HepG2 (cell line): Measurements from ENCODE around the gene GSK3B. TPM values are rescaled to one million over a fixed set of nuclear protein-coding genes. Genes with fewer than 3 reads are reported as not detected.

Source experiments
- ATAC-seq: fragments of 200-7000 bp; cut with Tn5 transposase; 3 replicates; pipeline ENCODE4 v1.9.1; 2020; ENCODE audit warnings: mild to moderate bottlenecking, moderate library complexity
- BruUV-seq: library from RNA; stranded (reverse); fragments of 400-500 nt; replicated peaks from 2 replicates; lab custom pipeline; 2021; lab: Mats Ljungman, UMichigan
- CTCF ChIA-PET: fragments of 300-600 bp; formaldehyde crosslinking; extraction: SDS; loops from one replicate; lab custom pipeline; 2021; ENCODE audit warnings: low total read pairs, inconsistent platforms, low intra/inter-chr PET ratio; lab: Yijun Ruan, JAX
- POLR2A ChIA-PET: fragments of 350-600 bp; sonication (Branson Sonifier 250); formaldehyde crosslinking; loops from one replicate; lab custom pipeline; 2020; ENCODE audit warnings: antibody characterized with exemption, inconsistent platforms; lab: Yijun Ruan, JAX
- DNase-seq: peaks from one replicate; pipeline ENCODE4 v3.0.0-alpha.2; 2015; ENCODE audit warnings: low spot score
- FAIRE-seq: peaks from 3 replicates; lab custom pipeline; 2011; peaks lifted over from hg19 to GRCh38; lab: Jason Lieb, UNC
- H2AFZ ChIP-seq: one replicate; pipeline ENCODE4 v1.6.1; 2011; ENCODE audit warnings: low read length, inconsistent platforms
- H3K27ac ChIP-seq: fragments of 300-600 bp; 3 replicates; pipeline ENCODE4 v1.8.0; 2011; ENCODE audit warnings: mixed run types, mild to moderate bottlenecking, mixed read lengths, low read length, inconsistent platforms; ENCODE audit not compliant: insufficient read depth; ENCODE audit errors: extremely low read length
- H3K27me3 ChIP-seq, 2 experiments: fragments of 200-600 bp in 1 of 2; 2 replicates in 1 of 2; 3 replicates in 1 of 2; pipeline versions ENCODE4 v1.6.0 to v1.8.0; 2011; ENCODE audit warnings: low read length in 2 of 2, mild to moderate bottlenecking in 2 of 2, moderate library complexity in 2 of 2, inconsistent platforms in 1 of 2; ENCODE audit not compliant: insufficient read depth in 2 of 2, control insufficient read depth in 1 of 2
- H3K36me3 ChIP-seq, 2 experiments: fragments of 200-600 bp in 1 of 2; replicated peaks in 1 of 2; 2 replicates in 1 of 2; 3 replicates in 1 of 2; pipeline versions ENCODE4 v1.5.1 to v1.8.0; 2011; ENCODE audit warnings: low read length in 2 of 2, inconsistent platforms in 1 of 2; ENCODE audit not compliant: insufficient read depth in 2 of 2, control insufficient read depth in 1 of 2
- H3K4me1 ChIP-seq: 2 replicates; pipeline ENCODE4 v1.5.1; 2012; ENCODE audit warnings: low read length, inconsistent platforms; ENCODE audit not compliant: insufficient read depth
- H3K4me2 ChIP-seq: 2 replicates; pipeline ENCODE4 v1.6.0; 2011; ENCODE audit warnings: low read depth, low read length, inconsistent platforms
- H3K4me3 ChIP-seq, 3 experiments: fragments of 200-600 bp in 1 of 3; sonication (generic), shearing (Covaris generic) in 1 of 3; replicated peaks in 1 of 3; 2 replicates each; pipeline ENCODE4 v1.5.1; 2011 to 2016; ENCODE audit warnings: low read length in 3 of 3, inconsistent platforms in 2 of 3, low read depth in 2 of 3, mild to moderate bottlenecking in 2 of 3, control low read depth in 1 of 3, mixed read lengths in 1 of 3; ENCODE audit not compliant: insufficient read depth in 1 of 3
- H3K79me2 ChIP-seq: one replicate; pipeline ENCODE4 v1.6.1; 2011; ENCODE audit warnings: low read length, inconsistent platforms; ENCODE audit not compliant: insufficient read depth
- H3K9ac ChIP-seq: 2 replicates; pipeline ENCODE4 v1.6.0; 2011; ENCODE audit warnings: mild to moderate bottlenecking, low read depth, low read length, inconsistent platforms; ENCODE audit not compliant: insufficient read depth
- H3K9me3 ChIP-seq: 2 replicates; pipeline ENCODE4 v1.5.1; 2012; ENCODE audit warnings: mild to moderate bottlenecking, low read length
- H4K20me1 ChIP-seq: 2 replicates; pipeline ENCODE4 v1.6.0; 2011; ENCODE audit warnings: inconsistent platforms, mild to moderate bottlenecking, low read length, moderate library complexity; ENCODE audit not compliant: insufficient read depth
- BRCA1 ChIP-seq: sonication (generic); formaldehyde crosslinking; IDR thresholded peaks from 2 replicates; pipeline ENCODE4 v1.4.0; 2020; ENCODE audit warnings: missing genetic modification reagents
- CEBPG ChIP-seq: IDR thresholded peaks from 2 replicates; pipeline ENCODE4 v1.6.1; 2016
- CENPT ChIP-seq: sonication (generic); formaldehyde crosslinking; IDR thresholded peaks from 2 replicates; pipeline ENCODE4 v1.8.0; 2022; ENCODE audit warnings: low read depth, mild to moderate bottlenecking, moderate library complexity, missing genetic modification reagents
- ETV5 ChIP-seq: IDR thresholded peaks from 2 replicates; pipeline ENCODE4 v1.6.1; 2018; ENCODE audit warnings: missing biosample characterization, missing genetic modification reagents, inconsistent platforms, borderline replicate concordance
- MED8 ChIP-seq: sonication (generic); formaldehyde crosslinking; IDR thresholded peaks from 2 replicates; pipeline ENCODE4 v1.8.1; 2023; ENCODE audit warnings: mild to moderate bottlenecking, missing genetic modification reagents; ENCODE audit not compliant: insufficient replicate concordance
- MTF1 ChIP-seq: sonication (generic); formaldehyde crosslinking; IDR thresholded peaks from 2 replicates; pipeline ENCODE4 v1.5.0; 2020; ENCODE audit warnings: missing genetic modification reagents
- RARA ChIP-seq: IDR thresholded peaks from 2 replicates; pipeline ENCODE4 v1.6.1; 2016; ENCODE audit warnings: missing genetic modification reagents, missing compliant biosample characterization
- RBM22 ChIP-seq: fragments of 200-400 bp; formaldehyde crosslinking; optimal IDR thresholded peaks from 2 replicates; pipeline ENCODE3; 2017; ENCODE audit warnings: mild to moderate bottlenecking, low read length, moderate library complexity
- RFX1 ChIP-seq: fragments of 450-650 bp; IDR thresholded peaks from 2 replicates; pipeline ENCODE4 v1.6.1; 2017
- SAP130 ChIP-seq: IDR thresholded peaks from 2 replicates; pipeline ENCODE4 v1.6.1; 2016; ENCODE audit warnings: low read depth
- ZBTB8A ChIP-seq: sonication (generic); formaldehyde crosslinking; IDR thresholded peaks from 2 replicates; pipeline ENCODE4 v1.4.0; 2020; ENCODE audit warnings: mild to moderate bottlenecking, low read depth, missing genetic modification reagents, borderline replicate concordance
- ZNF205 ChIP-seq: IDR thresholded peaks from 2 replicates; pipeline ENCODE4 v1.6.1; 2018; ENCODE audit warnings: missing biosample characterization, missing genetic modification reagents
- ZNF225 ChIP-seq: sonication (generic); formaldehyde crosslinking; IDR thresholded peaks from 2 replicates; pipeline ENCODE4 v1.4.0; 2020; ENCODE audit warnings: mild to moderate bottlenecking, missing genetic modification reagents
- ZNF768 ChIP-seq: sonication (generic); formaldehyde crosslinking; IDR thresholded peaks from 2 replicates; pipeline ENCODE4 v1.4.0; 2020; ENCODE audit warnings: missing genetic modification reagents
- WGBS: methylation state at CpG from one replicate; pipeline ENCODE4 v1.1.6; 2017; ENCODE audit warnings: low lambda C conversion rate; 5-methylcytosine and 5-hydroxymethylcytosine counted together
- in situ Hi-C: cut with HindIII; loops from 2 replicates; pipeline ENCODE4 v1.10.0; 2017; ENCODE audit warnings: low pct_unique_long_range_greater_than_20kb; ENCODE audit not compliant: extremely low pct_ligation_motif_present
- intact Hi-C: fragments of 100-400 bp; cut with micrococcal nuclease; formaldehyde crosslinking; loops from one replicate; pipeline ENCODE4 v1.10.0; 2022; ENCODE audit not compliant: unreplicated experiment
- polyA plus RNA-seq, 8 experiments: library from polyadenylated mRNA; depleted of rRNA in 3 of 8; stranded (reverse) in 7 of 8; unstranded in 1 of 8; fragments of >200 nt; fragmentation: Illumina TruSeq in 4 of 8; extraction: Trizol in 4 of 8; gene quantifications; 2 replicates each; pipeline versions ENCODE4 v1.2.1 to v1.2.3, GENCODE V29; 2011 to 2016; ENCODE audit warnings: low read depth in 4 of 8, missing spikeins in 1 of 8, mixed read lengths in 1 of 8; ENCODE audit not compliant: insufficient read depth in 1 of 8
- total RNA-seq, 5 experiments: library from RNA; depleted of rRNA; stranded (reverse); fragments of >200 nt; fragmentation: Illumina TruSeq; extraction: Trizol; gene quantifications; 2 replicates each; pipeline ENCODE4 v1.2.3, GENCODE V29; 2016; ENCODE audit warnings: low read depth in 1 of 5
- TF ChIP-seq, protein P1 (sequence below): sonication (generic); formaldehyde crosslinking; IDR thresholded peaks from 2 replicates; pipeline ENCODE4 v1.8.1; 2023; ENCODE audit warnings: mild to moderate bottlenecking, missing genetic modification reagents
- TF ChIP-seq, protein P2 (sequence below): sonication (generic); formaldehyde crosslinking; IDR thresholded peaks from 2 replicates; pipeline ENCODE4 v1.5.0; 2020; ENCODE audit warnings: missing genetic modification reagents
- TF ChIP-seq, protein P3 (sequence below): sonication (generic); formaldehyde crosslinking; IDR thresholded peaks from 2 replicates; pipeline ENCODE4 v1.4.0; 2020; ENCODE audit warnings: low read depth, mild to moderate bottlenecking, missing genetic modification reagents
- TF ChIP-seq, protein P4 (sequence below): sonication (generic); formaldehyde crosslinking; conservative IDR thresholded peaks from 2 replicates; pipeline ENCODE4 v1.4.0; 2020; ENCODE audit warnings: missing genetic modification reagents
- TF ChIP-seq, protein P5 (sequence below): sonication (generic); formaldehyde crosslinking; IDR thresholded peaks from 2 replicates; pipeline ENCODE4 v1.4.0; 2020; ENCODE audit warnings: missing genetic modification reagents

Gene GSK3B
- total and polyA plus RNA-seq, 2 of the 13 experiments (the other 11 are each of a cell fraction or from before 2014, with no cell fraction given): 22.3 to 30.1 TPM

DNA sequence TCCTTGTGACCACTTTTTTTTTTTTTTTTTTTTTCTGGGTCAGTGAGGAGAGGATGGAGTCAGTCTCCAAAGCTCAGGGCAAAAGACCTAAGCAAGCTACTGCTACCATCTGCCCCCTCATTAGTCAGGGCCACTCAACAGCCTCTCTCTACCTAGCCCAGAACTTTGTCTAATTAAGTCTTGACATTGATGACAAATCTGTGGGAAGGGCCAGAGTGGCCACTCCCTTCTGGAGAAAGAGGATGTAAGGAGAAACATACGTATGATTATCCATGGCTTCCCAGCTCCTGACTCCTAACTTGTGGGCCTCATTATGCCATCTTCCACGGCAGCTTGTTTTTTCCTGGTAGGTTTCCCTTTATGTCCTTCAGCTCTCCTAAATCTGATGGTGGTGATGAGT lies 274.4 kb downstream of the GSK3B start (continued):
- TF ChIP-seq BRCA1 (no peak), RBM22 (no peak), ETV5 (no peak)
- TF ChIP-seq, protein P1, sequence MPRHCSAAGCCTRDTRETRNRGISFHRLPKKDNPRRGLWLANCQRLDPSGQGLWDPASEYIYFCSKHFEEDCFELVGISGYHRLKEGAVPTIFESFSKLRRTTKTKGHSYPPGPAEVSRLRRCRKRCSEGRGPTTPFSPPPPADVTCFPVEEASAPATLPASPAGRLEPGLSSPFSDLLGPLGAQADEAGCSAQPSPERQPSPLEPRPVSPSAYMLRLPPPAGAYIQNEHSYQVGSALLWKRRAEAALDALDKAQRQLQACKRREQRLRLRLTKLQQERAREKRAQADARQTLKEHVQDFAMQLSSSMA (CRISPR knock-in tag): no peak

DNA sequence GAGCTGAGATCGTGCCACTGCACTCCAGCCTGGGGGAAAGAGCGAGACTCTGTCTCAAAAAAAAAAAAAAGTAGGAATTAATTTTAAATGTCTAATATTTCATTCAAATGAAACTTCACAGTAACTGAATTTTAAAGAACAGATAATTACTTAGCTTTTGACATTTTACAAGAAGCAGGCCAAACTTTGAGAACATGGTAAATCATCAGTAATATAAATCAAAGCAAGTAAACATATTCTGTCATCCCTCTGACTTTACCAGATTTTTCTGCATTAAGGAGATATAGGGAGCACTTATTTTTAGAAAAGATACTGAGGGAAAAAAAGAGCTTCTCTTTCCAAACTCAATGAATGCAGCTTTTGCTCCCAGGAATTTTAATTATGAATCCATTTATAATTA lies 275.3 kb downstream of the GSK3B start:
- ChIA-PET CTCF (no interaction called here), POLR2A (no interaction called here)
- Histone ChIP-seq H2AFZ (no peak overlapping the region), H3K9me3 (no peaks in the 10 kb centered on the region), H3K4me2 (no peak overlapping the region), H3K79me2 (no peaks in the 10 kb centered on the region), H3K9ac (no peak overlapping the region), H3K27ac (no peak overlapping the region), H3K27me3 (no peaks in the 10 kb centered on the region; a peak in 1 of 5 replicates), H3K36me3 (no peaks in the 10 kb centered on the region), H3K4me1 (peaks cover 11% of the 10 kb centered on the region), H4K20me1 (no peaks in the 10 kb centered on the region), H3K4me3 (no peak overlapping the region)
- no peak for FAIRE-seq
- 96% methylated on average over 2 of the region's 2 CpGs for WGBS
- in situ Hi-C loops (no loop called here), intact Hi-C loops (no loop called here)
- no peak for ATAC-seq
- DNase-seq: no peak
- no TSS peak for BruUV-seq
- TF ChIP-seq ZNF225 (CRISPR knock-in tag) (no peak), CENPT (CRISPR knock-in tag) (no peak), ZNF205 (no peak), SAP130 (no peak), ZNF768 (CRISPR knock-in tag) (no peak), ZBTB8A (CRISPR knock-in tag) (no peak), CEBPG (no peak), RFX1 (no peak), RARA (no peak), MTF1 (CRISPR knock-in tag) (no peak), MED8 (no peak)
- TF ChIP-seq, protein P2, sequence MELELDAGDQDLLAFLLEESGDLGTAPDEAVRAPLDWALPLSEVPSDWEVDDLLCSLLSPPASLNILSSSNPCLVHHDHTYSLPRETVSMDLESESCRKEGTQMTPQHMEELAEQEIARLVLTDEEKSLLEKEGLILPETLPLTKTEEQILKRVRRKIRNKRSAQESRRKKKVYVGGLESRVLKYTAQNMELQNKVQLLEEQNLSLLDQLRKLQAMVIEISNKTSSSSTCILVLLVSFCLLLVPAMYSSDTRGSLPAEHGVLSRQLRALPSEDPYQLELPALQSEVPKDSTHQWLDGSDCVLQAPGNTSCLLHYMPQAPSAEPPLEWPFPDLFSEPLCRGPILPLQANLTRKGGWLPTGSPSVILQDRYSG: no peak
- TF ChIP-seq, protein P3, sequence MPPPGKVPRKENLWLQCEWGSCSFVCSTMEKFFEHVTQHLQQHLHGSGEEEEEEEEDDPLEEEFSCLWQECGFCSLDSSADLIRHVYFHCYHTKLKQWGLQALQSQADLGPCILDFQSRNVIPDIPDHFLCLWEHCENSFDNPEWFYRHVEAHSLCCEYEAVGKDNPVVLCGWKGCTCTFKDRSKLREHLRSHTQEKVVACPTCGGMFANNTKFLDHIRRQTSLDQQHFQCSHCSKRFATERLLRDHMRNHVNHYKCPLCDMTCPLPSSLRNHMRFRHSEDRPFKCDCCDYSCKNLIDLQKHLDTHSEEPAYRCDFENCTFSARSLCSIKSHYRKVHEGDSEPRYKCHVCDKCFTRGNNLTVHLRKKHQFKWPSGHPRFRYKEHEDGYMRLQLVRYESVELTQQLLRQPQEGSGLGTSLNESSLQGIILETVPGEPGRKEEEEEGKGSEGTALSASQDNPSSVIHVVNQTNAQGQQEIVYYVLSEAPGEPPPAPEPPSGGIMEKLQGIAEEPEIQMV (CRISPR knock-in tag): no peak
- TF ChIP-seq, protein P4, sequence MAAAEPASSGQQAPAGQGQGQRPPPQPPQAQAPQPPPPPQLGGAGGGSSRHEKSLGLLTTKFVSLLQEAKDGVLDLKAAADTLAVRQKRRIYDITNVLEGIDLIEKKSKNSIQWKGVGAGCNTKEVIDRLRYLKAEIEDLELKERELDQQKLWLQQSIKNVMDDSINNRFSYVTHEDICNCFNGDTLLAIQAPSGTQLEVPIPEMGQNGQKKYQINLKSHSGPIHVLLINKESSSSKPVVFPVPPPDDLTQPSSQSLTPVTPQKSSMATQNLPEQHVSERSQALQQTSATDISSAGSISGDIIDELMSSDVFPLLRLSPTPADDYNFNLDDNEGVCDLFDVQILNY (CRISPR knock-in tag): no peak
- TF ChIP-seq, protein P5, sequence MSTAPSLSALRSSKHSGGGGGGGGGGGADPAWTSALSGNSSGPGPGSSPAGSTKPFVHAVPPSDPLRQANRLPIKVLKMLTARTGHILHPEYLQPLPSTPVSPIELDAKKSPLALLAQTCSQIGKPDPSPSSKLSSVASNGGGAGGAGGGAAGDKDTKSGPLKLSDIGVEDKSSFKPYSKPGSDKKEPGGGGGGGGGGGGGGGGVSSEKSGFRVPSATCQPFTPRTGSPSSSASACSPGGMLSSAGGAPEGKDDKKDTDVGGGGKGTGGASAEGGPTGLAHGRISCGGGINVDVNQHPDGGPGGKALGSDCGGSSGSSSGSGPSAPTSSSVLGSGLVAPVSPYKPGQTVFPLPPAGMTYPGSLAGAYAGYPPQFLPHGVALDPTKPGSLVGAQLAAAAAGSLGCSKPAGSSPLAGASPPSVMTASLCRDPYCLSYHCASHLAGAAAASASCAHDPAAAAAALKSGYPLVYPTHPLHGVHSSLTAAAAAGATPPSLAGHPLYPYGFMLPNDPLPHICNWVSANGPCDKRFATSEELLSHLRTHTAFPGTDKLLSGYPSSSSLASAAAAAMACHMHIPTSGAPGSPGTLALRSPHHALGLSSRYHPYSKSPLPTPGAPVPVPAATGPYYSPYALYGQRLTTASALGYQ (CRISPR knock-in tag): no peak
